H1 (cell line): ENCODE measurements around the gene BSG. TPM values are rescaled to one million over a fixed set of nuclear protein-coding genes. Genes with fewer than 3 reads are reported as not detected.

Source experiments
- CBX8 ChIP-seq: fragments of 300-800, 300-1000 bp; sonication (generic); IDR thresholded peaks from 2 replicates; pipeline ENCODE4 v1.7.1; 2016; ENCODE audit warnings: low read depth, low read length, borderline replicate concordance
- CHD2 ChIP-seq: IDR thresholded peaks from 2 replicates; pipeline ENCODE4 v1.6.1; 2012; ENCODE audit warnings: low read length, improper control_type of control experiment
- CHD7 ChIP-seq: fragments of 300-600 bp; sonication (generic); IDR thresholded peaks from 2 replicates; pipeline ENCODE4 v1.7.1; 2012; ENCODE audit warnings: low read length, moderate library complexity, mild to moderate bottlenecking, inconsistent platforms; ENCODE audit not compliant: insufficient replicate concordance
- HDAC6 ChIP-seq: IDR thresholded peaks from one replicate; pipeline ENCODE4 v1.7.1; 2012; ENCODE audit warnings: low read depth, mild to moderate bottlenecking, inconsistent platforms, low read length, moderate library complexity
- KDM5A ChIP-seq: fragments of 200-600 bp; IDR thresholded peaks from 2 replicates; pipeline ENCODE4 v1.7.1; 2012; ENCODE audit warnings: mild to moderate bottlenecking, low read length, inconsistent platforms, mixed read lengths
- RNF2 ChIP-seq: fragments of 200-900, 300-1000 bp; sonication (generic); IDR thresholded peaks from 2 replicates; pipeline ENCODE4 v1.7.1; 2016; ENCODE audit warnings: borderline replicate concordance, low read depth, mild to moderate bottlenecking, antibody characterized with exemption, low read length; ENCODE audit not compliant: poor library complexity, severe bottlenecking; ENCODE audit errors: missing control alignments
- SIX5 ChIP-seq: IDR thresholded peaks from 2 replicates; pipeline ENCODE4 v1.6.1; 2011; ENCODE audit warnings: mild to moderate bottlenecking, low read depth, low read length
- polyA plus RNA-seq, 7 experiments: library from polyadenylated mRNA; depleted of rRNA in 3 of 7; stranded (reverse) in 5 of 7; unstranded in 2 of 7; fragments of >200 nt in 5 of 7; fragments of 200-250 nt in 2 of 7; gene quantifications; 1 replicate in 5 of 7; 2 replicates in 1 of 7; 4 replicates in 1 of 7; pipeline versions ENCODE4 v1.2.1 to v1.2.3, GENCODE V29; 2011 to 2013; ENCODE audit warnings: missing spikeins in 2 of 7, mixed read lengths in 2 of 7
- total RNA-seq: library from RNA; stranded (reverse); fragmentation: NEBNext Ultra II Directional; extraction: Animal tissue kit (Norgen Biotek cat#: 25700); gene quantifications from 2 replicates; pipeline ENCODE4 v1.2.1, GENCODE V29; 2021

BSG gene
- total and polyA plus RNA-seq, 2 of the 8 experiments (the other 6 are each of a cell fraction or from before 2014, with no cell fraction given) = 726 to 1,055 TPM

- TF ChIP-seq CHD7 (no peak), SIX5 (no peak), RNF2 (no peak), CBX8 (no peak), HDAC6 (no peak), CHD2 (no peak), KDM5A (no peak)
These were observed 5.6 kb upstream of the BSG start (continued) for GRCh38 chr19:566844-567243.
